ENCODE measurements around the gene MCM9.

DNA sequence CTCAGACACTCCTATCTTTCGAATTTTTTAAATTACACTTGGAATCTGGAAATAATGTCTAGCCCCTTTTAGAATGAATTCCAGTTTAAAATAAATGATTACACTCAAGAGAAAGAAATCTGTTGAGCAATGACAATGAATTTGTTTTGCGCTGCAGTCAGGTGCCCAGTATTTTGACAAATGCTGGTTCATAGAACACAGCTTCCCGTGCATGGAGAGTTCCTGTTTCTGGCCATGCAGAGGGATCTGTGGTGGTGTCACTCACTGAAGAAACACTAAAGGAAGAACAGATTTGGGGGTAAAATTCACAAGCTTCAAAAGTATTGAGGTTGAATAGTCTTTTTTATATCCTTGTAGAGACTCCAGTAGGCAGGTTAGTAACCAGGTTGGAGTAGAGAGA is 170.2 kb downstream of the MCM9 start:
- TF ChIP-seq ARNTL (CRISPR knock-in tag; IDR thresholded peaks at IDR 0.05) (no peak), CTCF (CRISPR knock-in tag; IDR thresholded peaks at IDR 0.05) (no peak), MAFF (IDR thresholded peaks at IDR 0.05; ENCODE audit: low read depth, low read length) (no peak), ESRRA (CRISPR knock-in tag; IDR thresholded peaks at IDR 0.05; ENCODE audit: low read depth) (no peak), ARID2 (CRISPR knock-in tag; IDR thresholded peaks at IDR 0.05; ENCODE audit: borderline replicate concordance) (no peak)
